Fibroblast of gingiva (primary cell): Measurements from ENCODE around the gene WIPI1.
"Not testable (repeated sequence)": the region's sequence is repeated elsewhere in the genome, so short reads cannot be mapped to it uniquely, and the experiment has no call there.

Experiments
- DNase-seq: peaks from one replicate; pipeline ENCODE4 v3.0.0-alpha.2; 2011; ENCODE audit warnings: low read depth

Gene WIPI1

GRCh38 chr17:68457168-68457538, at the start of gene WIPI1:
Gene WIPI1, minus strand, starts transcription at chr17:68457496. Its CDS starts 75 bp downstream, at chr17:68457421.
- no peak for DNase-seq

GRCh38 chr17:68505951-68506350, 48.7 kb upstream of the WIPI1 start:
- DNase-seq: no peak

GRCh38 chr17:68501074-68501473, 43.8 kb upstream of the WIPI1 start:
- DNase-seq: no peak

GRCh38 chr17:68499587-68499986, 42.3 kb upstream of the WIPI1 start:
- DNase-seq: no peak

- DNase-seq: no peak
These were observed 41.4 kb upstream of the WIPI1 start for GRCh38 chr17:68498479-68499326.

- DNase-seq: no peak
These were observed 40.6 kb upstream of the WIPI1 start for GRCh38 chr17:68497885-68498319.

- no peak for DNase-seq
These were observed 37.8 kb upstream of the WIPI1 start for GRCh38 chr17:68495081-68495480.

- not testable (repeated sequence) for DNase-seq
These were observed 35.2 kb upstream of the WIPI1 start for GRCh38 chr17:68492394-68493054.

- no peak for DNase-seq
These were observed 34.3 kb upstream of the WIPI1 start for GRCh38 chr17:68491381-68492231.

- peak; percentile 17 for DNase-seq
These were observed 32.6 kb upstream of the WIPI1 start for GRCh38 chr17:68489919-68490318.

- no peak for DNase-seq
These were observed 27.2 kb upstream of the WIPI1 start for GRCh38 chr17:68484458-68484857.

- no peak for DNase-seq
These were observed 25.3 kb upstream of the WIPI1 start for GRCh38 chr17:68482576-68483041.

- no peak for DNase-seq
These were observed 23.6 kb upstream of the WIPI1 start for GRCh38 chr17:68480885-68481284.

GRCh38 chr17:68470961-68471360, 13.7 kb upstream of the WIPI1 start:
- DNase-seq: no peak

- no peak for DNase-seq
These were observed 11.5 kb upstream of the WIPI1 start for GRCh38 chr17:68468788-68469187.

- no peak for DNase-seq
These were observed 11.0 kb upstream of the WIPI1 start for GRCh38 chr17:68468334-68468733.

- no peak for DNase-seq
These were observed 6.1 kb upstream of the WIPI1 start for GRCh38 chr17:68463211-68464019.

- peak; percentile 68 for DNase-seq
These were observed 5.3 kb upstream of the WIPI1 start for GRCh38 chr17:68462381-68463210.

GRCh38 chr17:68461589-68461988, 4.3 kb upstream of the WIPI1 start:
- DNase-seq: no peak

GRCh38 chr17:68461122-68461539, 3.8 kb upstream of the WIPI1 start:
- DNase-seq: no peak

- DNase-seq: no peak
These were observed 3.4 kb upstream of the WIPI1 start for GRCh38 chr17:68460715-68461114.
